HS-5 (cell line): Measurements from ENCODE around the gene XPR1.

Experiments
- DNase-seq: peaks from one replicate; pipeline ENCODE4 v3.0.0-alpha.2; 2012; ENCODE audit warnings: low read depth

Gene XPR1

DNA sequence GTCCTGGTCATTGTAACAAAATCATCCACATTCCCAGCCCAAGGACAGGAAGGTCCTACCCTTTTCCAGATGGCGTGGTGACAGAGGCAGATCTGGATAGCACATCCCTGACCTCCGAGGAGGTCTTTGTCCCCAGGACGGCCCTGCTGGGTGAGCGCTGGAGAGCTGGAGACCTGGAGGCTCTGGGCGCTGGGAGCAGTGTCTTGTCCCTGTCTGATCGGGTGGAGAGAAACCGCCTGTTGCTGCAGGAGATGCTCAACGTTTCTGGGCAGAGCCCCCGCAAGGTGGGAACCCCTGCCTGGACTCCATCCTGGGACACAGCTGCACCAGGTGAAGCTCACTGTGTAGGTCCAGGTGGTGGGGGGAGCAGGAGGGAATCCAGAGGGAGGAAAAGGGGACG is 284.9 kb downstream of the XPR1 start:
- no peak for DNase-seq

DNA sequence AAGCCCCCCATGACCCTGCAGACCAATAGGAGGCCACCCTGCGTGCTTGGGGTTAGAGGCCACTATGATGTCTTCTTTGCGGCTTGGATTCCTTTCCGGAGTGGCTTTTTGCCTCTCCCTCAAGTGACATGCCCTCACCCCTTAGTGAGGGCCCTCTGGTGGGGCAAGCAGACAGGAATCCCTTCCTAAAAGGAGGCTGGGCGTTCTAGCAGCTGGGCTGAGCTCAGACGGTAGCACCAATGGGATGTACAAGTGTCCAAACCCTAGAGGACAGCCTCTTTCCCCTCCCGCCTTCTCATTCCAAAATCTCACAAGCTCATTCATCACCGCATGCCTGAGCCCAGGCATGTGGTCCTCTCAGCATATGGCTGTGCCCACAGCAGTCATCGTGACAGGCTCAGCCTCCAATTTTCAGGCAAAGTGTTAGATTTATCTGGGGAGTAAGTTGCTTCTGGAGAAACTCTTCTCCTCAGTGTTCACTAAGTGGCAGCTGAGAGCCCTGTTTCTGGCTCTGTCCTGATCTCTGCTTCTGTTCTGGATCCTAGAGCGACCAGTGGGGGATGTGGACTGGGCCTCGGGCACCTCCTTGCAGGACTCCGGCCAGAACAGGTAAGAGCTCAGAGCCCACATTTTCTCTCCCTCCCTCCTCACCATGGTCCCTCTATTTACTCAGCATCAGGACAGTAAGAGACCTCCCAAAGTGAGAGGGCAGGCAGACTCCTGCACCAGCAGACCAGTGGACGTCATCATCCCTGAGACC is 285.7 kb downstream of the XPR1 start:
- DNase-seq: no peak

GRCh38 chr1:180918519-180918918 is 286.7 kb downstream of the XPR1 start:
- no peak for DNase-seq

- no peak for DNase-seq
Observed at GRCh38 chr1:180919183-180919700, 287.4 kb downstream of the XPR1 start.

- DNase-seq: no peak
Observed at GRCh38 chr1:180920193-180920592, 288.4 kb downstream of the XPR1 start.

GRCh38 chr1:180920702-180921101 is 288.9 kb downstream of the XPR1 start:
- DNase-seq: no peak

DNA sequence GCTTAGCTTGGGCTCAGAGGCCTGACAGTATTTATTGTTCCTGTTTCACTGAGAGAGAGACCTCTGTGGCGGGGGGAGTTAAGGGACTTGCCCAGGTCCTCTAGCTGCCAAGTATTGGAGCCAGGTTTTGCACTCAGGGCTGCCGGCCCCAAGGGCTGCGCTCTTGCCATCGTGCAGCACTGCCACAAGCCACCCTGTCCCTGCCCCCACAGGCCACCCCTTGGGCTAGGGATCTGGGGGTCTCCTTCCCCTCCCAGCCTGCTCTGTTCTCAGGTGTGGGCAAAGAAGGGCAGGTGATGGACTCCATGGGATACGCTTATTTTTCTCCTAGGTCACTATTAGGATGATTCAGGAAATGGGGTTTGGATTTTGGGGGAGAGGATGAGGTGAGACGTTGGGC is 289.6 kb downstream of the XPR1 start:
- no peak for DNase-seq

- no peak for DNase-seq
Observed at GRCh38 chr1:180921891-180922630, 290.2 kb downstream of the XPR1 start.

- DNase-seq: no peak
Observed at GRCh38 chr1:180922631-180923015, 290.8 kb downstream of the XPR1 start.

- no peak for DNase-seq
Observed at GRCh38 chr1:180923021-180923841, 291.4 kb downstream of the XPR1 start.

DNA sequence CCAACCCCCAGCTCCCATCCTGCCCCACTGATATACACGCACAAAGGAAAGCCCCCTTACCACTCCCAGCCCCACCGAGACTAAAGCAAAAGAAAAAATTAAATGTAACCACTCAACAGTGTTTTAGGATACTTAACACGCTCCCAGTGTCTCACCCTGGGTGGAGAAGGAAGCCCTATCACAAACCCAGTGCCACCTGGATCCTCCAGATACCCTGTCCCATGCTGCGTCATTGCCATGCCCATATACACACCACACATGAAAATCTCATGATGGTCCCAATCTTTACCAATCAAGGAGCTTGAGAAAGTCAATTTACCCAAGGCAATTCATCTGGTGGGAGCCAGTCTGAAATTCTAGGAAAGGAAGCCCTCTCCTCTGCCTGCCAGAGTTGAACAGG is 292.1 kb downstream of the XPR1 start:
- no peak for DNase-seq

- DNase-seq: no peak
Observed at GRCh38 chr1:180924939-180925338, 293.1 kb downstream of the XPR1 start.

DNA sequence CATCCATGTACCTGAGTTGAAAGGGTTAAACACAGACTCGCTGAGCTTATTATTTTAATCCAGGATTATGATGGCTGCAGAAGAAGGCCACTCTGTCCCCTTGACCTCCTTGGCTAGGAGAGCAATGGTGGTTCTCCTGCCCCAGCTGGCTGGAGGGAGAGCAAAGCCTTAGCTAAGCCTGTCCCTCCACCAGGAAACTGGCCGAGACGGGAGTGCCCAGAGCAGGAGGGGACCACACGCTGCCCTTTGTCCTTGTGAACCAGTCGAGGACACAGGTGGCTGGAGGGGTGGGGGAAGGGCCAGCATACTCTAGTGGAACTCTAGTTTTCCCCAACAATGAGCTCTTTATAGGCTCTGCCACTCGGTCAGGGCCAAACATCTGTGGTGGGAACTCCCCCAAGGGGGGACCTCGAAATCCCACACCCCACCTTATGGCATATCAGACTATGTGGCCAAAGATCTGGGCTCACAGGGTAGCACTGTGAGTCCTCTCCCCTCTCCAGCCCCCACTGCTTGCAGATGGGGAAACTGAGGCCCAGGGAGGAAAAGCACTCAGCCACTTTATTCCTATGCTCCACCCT is 293.7 kb downstream of the XPR1 start:
- DNase-seq: no peak

- no peak for DNase-seq
Observed at GRCh38 chr1:180926164-180926981, 294.6 kb downstream of the XPR1 start.

- no peak for DNase-seq
Observed at GRCh38 chr1:180927348-180927747, 295.5 kb downstream of the XPR1 start.

DNA sequence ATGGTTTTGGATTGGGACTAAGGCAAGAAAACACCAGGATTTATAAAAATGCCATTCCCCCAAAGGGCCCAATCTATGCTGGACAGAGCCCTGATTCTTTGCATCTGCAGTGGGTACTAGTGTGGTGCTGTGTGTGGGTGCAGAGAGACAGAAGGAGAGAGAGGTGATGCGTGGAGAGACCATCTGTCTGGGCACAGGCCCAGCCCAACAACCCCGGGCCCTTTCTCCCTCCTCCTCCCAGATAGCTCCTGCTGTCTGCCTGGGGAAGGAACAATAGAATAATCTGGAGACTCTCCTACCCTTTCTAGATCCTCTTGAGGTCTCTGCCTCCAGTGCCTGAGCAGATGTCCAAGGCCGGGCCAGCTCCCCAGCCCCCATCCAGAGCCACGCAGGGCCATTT is 296.0 kb downstream of the XPR1 start:
- DNase-seq: no peak

DNA sequence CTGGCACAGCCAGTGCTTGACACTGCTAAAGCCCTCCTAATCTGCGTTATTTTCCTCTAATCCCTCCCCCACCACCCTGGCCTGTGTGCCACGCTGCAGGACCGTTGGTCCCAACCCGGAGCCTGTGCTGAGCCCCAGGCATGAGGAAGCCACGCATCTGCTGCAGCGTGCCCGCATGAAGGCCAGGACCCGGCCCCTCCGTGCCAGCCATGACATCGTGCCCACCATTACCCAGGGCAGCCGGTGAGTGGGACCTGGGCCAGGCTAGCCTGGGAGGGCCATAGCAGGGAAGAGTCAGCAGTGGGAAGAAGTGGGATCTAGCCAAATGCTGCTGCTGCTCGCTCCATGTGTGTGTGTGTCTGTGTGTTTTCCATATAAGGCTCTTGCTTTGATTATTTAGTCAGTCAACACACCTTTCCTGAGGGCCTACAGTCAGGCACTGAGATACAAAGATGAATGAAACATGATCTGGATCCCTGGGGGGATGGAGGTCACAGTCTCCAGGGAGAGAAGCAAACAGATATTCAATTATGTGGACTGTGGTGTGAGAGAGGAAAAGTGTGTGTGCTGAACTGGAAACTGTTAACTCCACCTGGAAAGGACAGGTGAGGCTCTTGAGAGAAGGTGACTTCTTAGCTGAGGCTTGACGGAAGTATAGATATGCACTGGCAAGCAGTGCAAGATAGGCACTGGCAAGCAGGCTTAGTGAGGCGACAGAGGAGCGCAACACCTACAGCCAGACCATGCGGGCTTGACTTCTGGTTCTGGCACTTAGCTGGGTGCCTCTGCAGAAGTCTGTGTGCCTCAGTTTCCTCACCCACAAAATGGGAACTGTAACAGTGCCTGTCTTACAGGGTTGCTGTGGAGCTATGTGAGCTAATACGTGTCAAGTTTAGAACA is 296.8 kb downstream of the XPR1 start:
- DNase-seq: no peak

GRCh38 chr1:180929389-180929788 is 297.6 kb downstream of the XPR1 start:
- no peak for DNase-seq

GRCh38 chr1:180930687-180931086 is 298.9 kb downstream of the XPR1 start:
- no peak for DNase-seq

- DNase-seq: no peak
Observed at GRCh38 chr1:180931529-180931928, 299.7 kb downstream of the XPR1 start.
